Activated CD4-positive, alpha-beta T cell treated with anti-CD3 and anti-CD28 coated beads for 4 hours (primary cell): ENCODE data around the gene DOK6.

Experiments
- DNase-seq, 2 donors: peaks; one replicate each; pipeline ENCODE4 v3.0.0-alpha.2; 2020

DOK6 gene

DNA sequence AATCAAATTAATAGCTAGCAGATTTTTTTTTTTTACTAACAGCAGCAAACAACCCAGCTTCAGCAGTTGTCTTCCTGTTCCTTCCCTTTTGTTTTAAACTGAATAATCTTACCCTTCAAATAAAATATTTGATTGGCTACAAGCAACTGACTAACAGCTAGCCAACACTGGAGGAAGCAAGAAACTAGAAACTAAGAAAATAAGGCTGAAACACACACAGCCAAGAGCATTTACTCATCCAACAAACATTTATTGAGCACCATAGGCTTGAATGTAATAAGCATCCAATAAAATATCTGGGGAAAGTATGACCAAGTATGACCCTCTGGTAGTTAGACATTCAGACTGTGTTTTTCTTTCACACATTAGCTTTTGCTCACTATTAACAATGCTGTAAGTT is 357.8 kb downstream of the DOK6 start:
- DNase-seq, result no peak

DNA sequence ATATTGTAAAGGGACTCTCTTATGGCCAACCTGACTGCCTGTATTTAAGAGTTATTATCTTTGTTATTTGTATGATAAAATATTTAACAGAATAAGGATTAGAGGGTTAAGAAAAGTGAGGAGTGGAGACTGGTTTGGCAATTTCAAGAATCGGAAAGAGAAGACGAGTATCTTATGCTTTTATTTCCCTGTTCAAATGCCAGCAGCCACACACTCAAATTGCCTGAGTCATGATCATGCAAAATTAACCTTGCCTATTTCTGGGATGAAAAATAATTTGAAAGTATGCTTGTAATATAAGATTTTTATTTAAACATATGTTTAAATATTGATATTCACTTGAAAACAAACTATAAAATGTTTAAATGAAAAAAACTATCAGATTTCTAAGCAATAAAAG is 358.4 kb downstream of the DOK6 start:
- DNase-seq, result no peak

DNA sequence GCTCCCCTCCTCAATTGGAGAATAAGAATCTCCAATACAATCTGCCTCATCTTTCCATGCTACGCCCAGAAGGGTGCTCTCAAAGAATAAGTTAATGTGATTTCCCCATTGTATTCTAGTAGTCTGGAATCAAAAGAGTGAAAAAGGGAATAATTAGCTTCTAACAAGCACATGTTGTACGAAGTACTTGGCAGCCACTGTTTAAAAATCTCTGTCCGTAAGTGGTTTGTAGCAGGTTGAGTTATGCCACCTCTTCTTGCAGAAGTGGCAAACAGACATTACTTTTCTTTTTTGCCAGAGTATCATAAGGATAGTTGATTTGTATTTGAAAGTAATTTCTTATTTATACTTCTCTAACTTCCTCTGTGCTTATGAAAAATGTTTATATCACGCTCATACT is 362.3 kb downstream of the DOK6 start:
- no peak for DNase-seq

DNA sequence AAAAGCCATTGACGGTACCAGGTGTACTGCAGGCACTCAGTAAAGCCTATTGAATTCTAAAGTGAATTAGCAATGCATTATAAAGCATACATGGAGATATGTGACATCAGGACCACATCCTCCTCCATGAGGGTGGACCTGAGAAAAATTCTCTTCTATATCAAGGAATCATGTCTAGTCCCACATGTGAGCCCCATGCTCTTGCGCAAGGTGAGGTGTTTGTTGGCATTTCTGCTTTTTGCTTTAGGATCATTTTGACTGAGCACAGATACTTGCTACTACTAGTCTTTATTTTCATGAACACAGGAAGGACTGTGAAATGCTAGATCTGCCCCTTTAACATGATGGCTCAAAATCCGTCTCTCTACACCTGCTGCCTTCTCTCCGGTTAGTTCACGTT is 363.1 kb downstream of the DOK6 start:
- no peak for DNase-seq

DNA sequence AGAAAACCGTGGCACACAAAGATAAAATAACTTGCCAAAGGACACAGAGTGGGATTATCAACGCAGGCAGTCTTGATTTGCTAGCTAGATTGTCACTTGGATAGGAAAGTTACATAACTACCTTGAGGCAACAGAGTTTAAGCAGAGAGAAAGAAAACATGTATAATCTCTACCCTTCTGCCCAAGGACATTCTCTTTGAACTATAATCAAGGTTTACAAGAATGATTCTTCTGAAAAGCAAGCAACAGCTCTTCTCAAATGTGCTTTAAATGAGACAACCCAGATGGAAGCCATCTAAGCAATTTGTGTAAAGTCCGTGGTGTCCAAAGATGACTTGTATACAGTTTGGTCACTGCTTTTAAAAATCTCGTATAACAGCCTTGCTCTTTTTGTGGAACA is 369.6 kb downstream of the DOK6 start:
- DNase-seq, result no peak

DNA sequence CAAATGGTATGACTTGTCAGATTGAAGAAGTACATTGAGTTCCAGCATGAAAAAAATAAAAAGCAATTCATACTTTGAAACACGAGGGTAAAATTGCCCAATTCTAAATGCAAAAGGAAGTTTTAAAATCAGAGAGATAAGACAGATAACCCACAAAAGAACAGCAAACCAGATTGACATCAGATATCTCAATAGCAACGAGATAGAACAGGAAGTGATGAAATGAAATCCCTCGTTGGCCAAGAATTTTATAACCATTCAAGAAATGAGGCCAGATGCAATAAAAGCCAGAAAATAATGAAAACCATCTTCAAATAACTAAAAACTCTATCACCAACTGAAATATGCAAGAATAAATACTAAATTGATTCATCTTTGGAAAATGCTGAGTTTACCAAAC is 374.1 kb downstream of the DOK6 start:
- no peak for DNase-seq

DNA sequence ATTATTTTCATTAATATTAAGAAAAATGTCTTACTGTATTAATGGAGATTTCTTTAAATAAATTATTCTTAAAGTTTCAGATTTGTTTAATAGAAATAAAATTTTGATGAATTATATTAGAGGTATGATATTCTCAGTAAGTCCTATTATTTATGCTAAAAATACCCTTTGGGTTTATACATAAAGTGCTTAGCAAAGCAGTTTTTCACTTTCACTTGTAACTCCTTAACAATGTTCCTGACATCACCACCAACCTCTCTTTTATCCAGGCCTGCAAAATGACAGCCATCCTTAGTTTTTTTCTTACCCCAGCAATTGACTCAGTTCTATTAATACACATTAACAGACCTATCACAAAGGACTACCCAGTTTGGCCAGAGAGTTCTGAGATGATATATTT is 376.6 kb downstream of the DOK6 start:
- no peak for DNase-seq

DNA sequence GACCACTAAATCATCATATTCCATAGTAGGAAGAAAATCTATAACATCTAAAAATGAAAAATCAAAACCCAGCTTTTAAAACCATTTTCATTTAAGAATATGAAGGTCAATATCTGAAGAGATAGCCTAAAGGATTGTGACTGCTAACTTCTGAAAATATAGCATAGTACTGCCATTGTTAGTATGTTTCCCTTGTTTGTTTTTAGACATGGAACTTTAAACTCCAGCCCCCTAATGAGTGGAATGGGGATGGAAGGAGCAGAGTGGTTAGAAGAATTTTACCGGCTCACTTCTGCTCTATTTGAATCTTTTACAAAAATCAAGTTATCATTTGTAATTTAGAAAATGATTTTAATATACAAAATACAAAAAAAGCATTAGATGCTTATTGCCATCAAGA is 378.0 kb downstream of the DOK6 start:
- DNase-seq, result no peak

DNA sequence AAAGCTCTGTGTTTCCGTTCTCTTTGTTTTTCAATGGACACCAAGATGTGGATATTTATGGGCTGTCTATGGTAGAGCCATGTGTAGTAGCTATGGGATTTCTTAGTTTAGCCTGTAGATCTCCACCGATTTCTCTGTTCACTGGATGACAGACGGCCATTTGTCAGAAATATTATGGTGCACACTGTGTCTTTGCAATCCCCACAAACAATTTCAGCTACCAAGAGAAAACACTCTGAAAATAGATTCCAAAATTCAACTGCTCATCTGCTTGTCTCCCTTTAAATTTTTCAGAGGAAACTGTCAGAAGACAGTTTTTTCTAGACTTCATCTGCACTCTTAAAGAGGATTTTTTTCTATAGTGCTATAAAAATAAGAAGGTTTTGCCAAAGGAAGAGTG is 380.2 kb downstream of the DOK6 start:
- no peak for DNase-seq

DNA sequence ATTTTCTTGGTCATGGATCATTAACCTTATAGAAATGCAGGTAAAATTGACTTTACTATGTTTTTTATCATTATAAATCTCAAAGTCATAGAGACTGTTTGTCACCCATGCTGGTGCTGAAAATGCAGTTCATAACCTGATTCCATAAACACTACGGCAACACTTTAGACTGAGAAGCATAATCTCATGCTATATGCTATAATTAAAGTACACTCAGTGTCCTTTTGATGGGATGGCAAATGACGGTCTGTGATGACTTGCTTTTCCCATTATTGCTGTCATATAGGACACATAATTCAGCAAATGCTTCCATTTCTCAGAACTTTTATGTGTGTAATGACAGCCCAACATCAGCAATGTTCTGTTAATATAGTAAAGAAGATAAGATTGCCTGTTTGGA is 384.1 kb downstream of the DOK6 start:
- DNase-seq, result no peak

DNA sequence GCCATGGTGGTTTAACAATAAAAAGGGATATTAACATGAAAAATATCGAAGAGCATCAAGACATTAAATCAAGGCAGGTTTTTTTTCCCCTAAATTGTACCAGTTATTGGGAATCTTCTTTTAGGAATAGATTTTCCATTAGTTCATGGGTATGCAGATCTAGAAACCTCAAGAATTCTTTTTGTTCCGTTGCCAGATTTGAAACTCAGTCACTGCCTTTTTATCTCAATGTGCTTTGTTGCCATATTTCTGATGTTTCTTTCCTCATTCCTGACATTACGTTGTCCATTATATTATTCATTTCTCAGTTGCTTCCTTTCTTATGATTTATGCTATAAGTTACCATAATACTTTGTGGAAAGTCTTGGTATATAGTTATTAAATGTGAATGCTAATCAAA is 384.8 kb downstream of the DOK6 start:
- DNase-seq, result no peak

DNA sequence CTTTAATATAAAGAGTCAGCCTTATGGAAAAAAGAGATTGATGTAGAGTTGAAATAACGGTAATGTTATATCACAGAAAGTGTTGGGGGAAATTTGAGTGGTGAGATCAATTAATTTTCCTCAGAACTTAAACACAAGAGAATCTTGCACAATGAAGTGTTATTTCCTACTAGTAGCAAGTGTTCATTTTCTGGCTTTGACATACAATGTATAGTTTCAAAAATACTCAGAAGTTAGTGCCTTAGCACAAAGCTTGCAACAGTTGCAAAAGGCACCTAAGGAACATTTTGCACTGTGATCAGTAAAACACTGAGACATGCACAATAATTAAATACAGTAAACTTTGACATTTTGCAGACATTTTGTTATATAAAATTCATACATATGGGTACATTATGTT is 385.7 kb downstream of the DOK6 start:
- no peak for DNase-seq

DNA sequence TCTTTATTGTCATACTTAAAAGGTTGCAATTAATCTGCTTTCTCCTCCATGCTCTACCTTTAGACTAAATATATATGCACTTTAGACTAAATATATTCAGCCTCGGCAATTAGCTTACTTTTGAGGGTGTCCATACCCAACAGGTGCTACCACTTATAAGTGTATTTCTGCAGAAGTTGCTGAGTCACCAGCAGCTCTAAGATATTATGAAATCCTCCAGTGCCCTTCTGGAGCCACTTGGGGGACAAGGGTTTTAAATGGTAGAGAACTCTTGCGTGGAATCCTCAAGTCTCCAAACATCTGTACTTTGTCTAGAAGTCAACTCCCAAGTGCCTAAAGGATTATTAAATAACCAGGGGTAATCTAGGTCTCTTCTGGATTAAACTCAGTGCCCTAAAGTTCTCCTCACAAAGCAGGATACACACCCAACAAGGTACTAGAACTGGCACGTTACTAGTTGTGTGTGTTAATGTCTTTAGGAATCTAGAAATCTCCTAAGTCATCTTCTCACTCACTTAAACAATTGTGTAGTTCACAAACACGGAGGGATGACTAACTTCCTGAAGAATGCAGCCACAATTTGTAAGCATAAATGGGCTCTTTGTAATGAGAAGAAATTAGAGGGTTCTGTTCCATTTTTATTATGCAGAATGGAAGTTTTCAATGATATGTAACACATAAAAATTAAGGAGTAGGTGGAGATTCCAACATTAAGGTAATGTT is 387.3 kb downstream of the DOK6 start:
- no peak for DNase-seq

DNA sequence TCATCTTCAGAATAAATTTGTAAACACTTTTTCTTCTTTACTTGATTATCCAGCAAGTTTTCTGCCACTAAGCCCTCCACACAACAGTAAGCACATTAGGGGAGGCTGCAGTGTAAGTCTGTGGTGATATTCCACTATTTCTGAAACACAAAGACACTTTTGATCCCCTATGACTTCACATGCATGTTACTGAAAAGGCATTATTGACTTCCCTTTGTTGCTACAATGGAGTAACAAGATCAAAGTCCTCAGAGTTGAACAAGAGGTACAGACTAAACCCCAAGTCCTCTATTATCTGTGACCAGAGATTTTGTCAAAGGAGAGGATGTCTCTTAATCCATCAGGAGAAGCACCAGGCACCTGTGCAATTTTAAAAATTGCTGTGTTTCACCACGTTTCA is 389.1 kb downstream of the DOK6 start:
- no peak for DNase-seq

DNA sequence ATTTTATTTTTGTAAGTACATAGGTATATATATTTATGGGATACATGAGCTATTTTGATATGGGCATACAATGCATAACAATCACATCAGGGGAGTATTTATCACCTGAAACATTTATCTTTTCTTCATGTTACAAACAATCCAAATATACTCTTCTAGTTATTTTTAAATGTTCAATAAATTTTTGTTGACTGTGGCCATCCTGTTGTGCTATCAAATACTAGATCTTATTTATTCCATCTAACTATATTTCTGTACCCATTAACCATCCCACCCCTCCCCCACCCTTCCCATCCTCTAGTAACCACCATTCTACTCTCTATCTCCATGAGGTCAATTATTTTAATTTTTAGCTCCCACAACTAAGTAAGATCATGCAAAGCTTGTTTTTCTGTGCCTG is 390.0 kb downstream of the DOK6 start:
- no peak for DNase-seq

DNA sequence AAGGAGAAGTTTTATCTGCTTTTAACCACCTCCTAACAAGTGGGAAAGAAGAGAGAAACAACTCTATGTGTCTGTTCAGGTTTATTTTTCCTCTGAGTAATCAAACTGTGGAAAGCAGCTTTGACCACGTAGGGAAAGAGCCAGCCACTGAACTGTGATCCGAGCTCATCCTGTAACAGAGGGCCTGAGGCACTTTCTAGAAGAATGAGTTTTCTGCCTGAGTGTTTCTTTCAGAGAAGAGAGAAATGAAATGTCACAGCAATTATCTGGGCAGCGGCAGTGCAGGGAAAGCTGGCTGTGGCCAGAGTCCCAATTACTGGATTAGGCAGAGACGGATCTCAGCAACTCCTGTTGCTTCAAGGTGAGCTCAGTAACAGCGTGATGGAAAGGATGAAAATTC is 395.1 kb downstream of the DOK6 start:
- DNase-seq, result no peak

DNA sequence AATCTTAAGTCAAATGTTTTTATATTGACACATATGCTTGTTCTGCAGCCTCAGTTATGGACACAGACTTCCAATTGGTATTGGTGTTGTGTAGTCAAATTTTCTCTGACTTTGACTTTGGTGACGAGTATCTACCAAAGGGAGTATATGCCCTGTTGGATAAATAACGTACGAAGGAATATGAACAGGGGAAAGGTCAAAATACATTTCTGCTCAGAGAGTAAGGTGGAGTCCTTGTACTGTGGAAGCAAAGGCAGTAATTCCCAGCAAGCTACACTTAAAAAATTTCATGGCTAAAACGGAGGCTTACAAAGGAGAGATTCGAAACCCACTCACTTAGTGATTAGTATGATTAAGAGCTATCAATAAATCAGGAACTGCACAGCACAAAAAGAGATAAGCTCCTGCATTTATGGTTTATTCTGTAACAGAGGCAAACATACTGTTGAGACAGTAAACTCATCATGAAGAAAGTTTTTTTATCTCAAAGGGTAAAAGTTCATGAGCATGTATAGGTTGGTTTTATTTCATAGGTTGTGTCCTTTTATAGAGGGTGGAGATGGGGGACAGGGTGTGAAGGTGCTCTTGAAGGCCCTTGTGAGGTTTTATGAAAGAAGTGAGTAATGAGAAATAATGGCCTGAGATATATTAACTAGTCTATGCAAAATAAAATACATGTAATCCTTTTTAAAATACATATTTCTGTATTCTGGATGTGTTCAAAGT is 404.3 kb downstream of the DOK6 start:
- DNase-seq, result no peak

DNA sequence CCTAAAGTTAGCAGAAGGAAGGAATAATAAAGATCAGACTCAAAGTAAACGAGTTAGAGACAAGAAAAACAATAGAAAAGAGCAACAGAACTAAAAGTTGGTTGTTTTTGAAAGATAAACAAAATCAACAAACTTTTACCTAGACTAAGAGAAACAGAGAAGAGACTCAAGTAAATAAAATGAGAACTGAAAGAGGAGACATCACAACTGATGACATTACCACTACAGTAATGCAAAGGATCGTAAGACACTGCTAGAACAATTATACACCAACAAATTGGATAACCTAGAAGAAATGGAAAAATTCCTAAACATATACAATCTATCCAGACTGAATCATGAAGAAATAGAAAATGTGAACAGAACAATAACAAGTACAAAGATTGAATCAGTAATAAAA is 407.7 kb downstream of the DOK6 start:
- DNase-seq, result no peak

DNA sequence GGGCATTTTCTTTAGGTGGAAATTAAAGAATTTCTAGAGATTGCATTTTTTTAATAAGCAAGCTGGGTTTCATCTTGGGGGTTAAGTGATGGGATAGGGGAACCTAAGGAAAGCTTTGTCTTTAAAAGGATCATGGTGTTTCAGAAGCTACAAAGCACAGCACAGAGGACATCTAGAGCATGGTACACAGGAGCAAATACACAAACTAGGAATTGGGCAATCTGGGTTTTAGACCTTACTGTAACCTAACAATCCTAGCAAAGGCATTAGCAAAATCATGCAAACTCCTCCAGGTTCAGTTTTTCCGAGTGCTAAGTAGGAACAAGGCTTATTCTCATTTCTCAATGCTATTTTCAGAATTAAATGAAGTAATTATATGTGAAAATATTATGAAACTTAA is 412.9 kb downstream of the DOK6 start:
- DNase-seq, result no peak

DNA sequence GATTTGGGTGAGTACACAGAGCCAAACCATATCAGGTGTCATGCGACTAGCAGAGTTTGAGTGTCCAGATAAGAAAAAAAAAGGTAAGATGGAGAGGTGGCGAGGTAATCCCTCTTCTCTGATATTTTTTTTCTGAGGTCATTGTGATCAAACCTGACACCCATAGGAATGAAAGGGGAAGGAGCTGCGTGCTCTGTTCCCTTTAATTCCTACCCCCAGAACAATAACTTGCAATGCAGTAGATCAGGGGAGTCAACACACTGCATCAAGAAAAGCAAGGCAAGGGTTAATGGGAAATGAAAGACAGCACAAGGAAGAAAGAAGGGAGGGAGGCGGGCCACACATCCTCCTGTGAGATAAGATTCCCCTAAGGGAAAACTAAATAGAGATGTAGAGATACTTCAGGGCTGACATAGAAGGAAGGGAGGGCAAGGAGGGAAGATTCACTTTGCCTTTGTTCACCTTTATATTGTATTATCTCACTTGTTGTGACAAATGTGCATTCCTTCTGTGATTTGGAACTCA is 414.2 kb downstream of the DOK6 start:
- no peak for DNase-seq

DNA sequence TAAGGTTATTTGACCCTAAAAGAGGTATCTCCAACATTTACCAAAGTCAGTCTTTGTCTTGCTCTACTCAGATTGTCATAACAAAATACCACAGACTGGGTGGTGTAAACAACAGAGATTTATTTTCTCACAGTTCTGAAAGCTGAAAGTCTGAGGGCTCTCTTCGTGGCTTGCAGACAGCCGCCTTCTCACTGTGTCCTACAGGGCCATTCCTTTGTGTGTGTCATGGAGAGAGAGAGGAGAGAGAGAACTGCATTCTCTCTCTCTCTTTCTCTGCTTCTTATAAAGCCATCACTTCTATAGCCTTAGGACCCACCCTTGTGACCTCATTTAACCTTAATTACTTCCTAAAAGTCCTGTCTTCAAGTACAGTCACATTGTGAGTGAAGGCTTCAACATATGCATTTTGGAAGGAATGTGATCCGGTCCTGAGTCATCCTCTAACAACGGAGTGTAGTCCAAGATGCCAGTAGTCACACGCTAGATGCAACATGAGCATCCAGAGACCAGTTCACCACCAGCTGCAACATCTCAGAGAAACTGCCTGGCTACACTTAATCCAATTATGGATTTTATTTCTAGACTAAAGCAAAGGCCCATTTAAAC is 416.8 kb downstream of the DOK6 start:
- DNase-seq, result no peak

DNA sequence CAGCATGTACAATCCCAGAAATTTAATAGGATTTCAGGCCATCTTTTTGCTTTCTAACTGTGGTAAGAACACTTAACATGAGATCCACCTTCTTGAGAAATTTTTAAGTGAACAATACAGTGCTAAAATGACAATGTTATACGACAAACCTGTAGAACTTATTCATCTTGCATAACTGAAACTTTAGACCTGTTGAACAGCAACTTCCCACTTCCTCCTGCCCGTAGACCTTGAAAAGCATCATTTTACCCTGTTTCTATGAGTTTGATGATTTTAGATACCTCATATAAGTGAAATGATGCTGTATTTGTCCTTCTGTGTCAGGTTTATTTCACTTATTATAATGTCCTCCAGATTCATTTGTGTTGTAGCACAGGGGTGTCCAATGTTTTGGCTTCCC is 418.8 kb downstream of the DOK6 start:
- no peak for DNase-seq

DNA sequence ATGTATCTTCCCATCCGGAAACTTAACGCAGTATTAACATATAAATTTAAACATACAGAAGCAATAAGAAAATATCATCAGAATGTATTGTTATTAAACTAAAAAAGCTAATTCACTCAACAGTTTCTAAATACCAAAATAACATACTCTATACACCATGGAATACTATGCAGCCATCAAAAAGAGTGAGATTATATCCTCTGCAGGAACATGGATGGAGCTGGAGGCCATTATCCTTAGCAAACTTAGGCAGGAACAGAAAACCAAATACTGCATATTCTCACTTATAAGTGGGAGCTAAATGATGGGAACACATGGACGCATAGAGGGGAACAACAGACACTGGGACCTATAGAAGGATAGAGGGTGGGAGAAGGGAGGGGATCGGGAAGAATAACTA is 419.9 kb downstream of the DOK6 start:
- no peak for DNase-seq

DNA sequence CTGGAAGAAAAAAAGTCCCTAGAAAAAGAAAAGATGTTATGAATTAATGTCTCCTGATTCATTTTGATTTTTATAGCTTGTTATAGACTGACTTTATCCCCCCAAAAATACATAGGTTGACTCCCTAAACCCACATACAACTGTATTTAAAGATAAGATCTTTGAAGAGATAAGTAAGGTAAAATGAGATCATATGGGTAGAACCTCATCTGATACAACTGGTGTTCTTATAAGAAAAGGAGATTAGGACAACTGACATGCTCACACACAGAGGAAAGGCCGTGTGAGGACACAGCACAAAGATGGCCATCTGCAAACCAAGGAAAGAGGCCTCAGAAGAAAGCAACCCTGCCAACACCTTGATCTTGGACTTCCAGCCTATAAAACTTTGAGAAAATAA is 429.5 kb downstream of the DOK6 start:
- no peak for DNase-seq
